Choroid plexus epithelial cell (primary cell): Measurements from ENCODE around the gene PI4K2A.

Experiments
- DNase-seq: peaks from one replicate; pipeline ENCODE4 v3.0.0-alpha.2; 2010; ENCODE audit warnings: low read depth
- H3K4me3 ChIP-seq: 2 replicates; pipeline ENCODE4 v1.5.1; 2011; ENCODE audit warnings: low read depth, mild to moderate bottlenecking, control low read depth, low read length, moderate library complexity
- TF ChIP-seq, protein P1 (sequence below): conservative IDR thresholded peaks from 2 replicates; pipeline ENCODE4 v1.5.1; 2011; ENCODE audit warnings: low read depth, mild to moderate bottlenecking, control low read depth, inconsistent platforms, low read length, moderate library complexity

PI4K2A gene

DNA sequence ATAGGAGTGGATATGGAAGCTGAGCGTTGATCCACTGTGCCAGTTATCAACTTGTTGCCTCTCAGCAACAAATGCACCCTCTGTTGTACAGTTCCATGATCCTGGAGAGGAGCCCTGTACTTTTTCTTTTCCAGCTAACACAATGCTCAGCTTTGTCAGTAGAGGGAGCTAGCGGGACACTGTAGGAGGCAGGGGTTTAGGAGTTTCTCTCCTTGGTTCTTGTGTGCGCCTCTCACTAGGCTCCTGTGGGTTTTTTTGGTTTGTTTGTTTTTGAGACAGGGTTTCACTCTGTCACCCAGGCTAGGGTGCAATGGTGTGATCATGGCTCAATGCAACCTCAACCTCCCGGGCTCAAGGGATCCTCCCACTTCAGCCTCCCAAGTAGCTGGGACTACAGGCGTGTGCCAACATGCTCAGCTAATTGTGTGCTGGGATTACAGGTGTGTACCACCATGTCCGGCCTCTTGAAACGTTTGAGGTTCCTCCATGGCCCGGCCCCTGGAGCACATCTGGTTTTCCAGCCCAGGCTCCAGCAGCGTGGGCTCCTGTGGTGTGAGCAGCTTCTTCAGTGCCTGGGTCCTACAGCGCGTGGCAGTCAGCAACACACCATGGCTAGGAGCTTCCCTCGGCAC is 61.1 kb downstream of the PI4K2A start:
- H3K4me3 ChIP-seq, result no peak overlapping the region
- TF ChIP-seq, protein P1, sequence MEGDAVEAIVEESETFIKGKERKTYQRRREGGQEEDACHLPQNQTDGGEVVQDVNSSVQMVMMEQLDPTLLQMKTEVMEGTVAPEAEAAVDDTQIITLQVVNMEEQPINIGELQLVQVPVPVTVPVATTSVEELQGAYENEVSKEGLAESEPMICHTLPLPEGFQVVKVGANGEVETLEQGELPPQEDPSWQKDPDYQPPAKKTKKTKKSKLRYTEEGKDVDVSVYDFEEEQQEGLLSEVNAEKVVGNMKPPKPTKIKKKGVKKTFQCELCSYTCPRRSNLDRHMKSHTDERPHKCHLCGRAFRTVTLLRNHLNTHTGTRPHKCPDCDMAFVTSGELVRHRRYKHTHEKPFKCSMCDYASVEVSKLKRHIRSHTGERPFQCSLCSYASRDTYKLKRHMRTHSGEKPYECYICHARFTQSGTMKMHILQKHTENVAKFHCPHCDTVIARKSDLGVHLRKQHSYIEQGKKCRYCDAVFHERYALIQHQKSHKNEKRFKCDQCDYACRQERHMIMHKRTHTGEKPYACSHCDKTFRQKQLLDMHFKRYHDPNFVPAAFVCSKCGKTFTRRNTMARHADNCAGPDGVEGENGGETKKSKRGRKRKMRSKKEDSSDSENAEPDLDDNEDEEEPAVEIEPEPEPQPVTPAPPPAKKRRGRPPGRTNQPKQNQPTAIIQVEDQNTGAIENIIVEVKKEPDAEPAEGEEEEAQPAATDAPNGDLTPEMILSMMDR, result peak; percentile 95
- peak; percentile 87 for DNase-seq

DNA sequence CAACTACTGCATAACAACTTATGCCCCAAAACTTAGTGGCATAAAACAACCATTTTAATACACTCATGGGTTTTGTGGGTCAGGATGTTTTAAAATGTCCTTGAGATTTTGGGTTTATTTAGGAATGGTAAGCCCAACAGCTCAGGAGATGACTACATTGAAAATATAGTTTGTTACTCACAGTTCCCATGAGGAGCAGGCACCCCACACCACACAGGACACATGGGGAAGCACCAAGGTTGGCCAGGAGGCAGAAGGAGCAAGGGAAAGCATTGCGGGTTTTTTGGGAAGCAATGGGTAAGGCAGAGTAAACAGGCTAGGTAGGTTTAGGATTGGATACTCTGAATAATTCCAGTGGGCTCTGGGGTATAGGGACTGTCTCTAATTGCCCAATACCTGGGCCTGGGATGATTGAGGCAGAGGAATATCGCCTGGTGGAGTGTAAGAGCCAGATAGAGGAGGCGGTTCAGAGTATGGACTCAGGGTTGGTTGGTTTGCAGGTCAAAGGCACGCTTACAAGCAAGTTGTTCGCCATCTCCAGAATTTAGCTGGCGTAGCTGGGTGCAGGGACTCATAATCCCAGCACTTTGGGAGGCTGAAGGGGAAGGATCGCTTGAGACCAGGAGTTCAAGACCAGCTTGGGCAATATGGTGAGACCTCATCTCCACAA is 63.1 kb downstream of the PI4K2A start:
- TF ChIP-seq, protein P1, result no peak
- H3K4me3 ChIP-seq, result no peak overlapping the region
- DNase-seq, result no peak

DNA sequence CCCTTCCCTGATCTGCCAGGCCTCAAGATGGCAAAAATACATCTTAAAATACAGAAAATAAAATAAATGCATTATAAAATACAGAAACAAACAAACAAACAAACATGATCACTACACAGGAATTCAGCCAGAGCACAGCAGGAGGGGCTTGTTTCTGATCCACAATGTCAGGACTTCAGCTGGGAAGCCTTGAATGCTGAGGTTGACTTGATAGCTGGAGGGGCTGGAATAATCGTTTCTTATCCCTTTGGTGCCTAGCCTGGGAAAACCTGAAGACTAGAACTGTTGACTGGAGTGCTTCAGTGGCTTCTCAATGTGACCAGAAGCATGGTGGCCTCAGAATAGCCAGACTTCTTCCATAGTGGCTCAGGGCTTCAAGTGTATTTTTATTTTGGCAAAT is 63.9 kb downstream of the PI4K2A start:
- TF ChIP-seq, protein P1, result no peak

DNA sequence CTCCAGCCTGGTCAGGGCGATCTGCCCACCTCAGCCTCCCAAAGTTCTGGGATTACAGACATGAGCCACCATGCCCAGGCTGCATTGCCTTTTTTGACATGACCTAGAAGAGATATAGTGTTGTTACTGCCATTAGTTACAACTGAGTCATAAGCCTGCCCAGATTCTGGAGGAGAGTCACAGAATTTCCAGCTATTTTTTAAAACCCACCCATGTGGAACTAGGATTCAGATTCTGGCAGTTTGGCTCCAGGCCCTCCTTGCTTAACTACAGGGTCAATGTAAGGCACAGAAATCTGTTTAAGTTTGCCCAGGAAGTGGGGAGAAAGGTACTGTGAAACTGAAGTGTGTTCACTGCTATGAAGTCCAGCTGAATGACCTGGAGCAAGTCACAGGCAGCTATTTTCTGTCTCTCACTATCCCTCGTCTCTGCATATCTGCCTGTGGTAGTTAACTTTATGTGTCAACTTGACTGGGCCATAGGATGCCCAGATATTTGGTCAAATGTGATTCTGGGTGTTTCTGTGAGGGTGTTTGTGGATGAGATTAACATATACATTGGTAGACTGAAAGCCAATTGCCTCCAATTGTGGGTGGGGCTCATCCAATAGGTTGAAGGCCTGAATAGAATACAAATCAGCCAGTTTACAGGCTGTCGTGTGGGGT is 64.7 kb downstream of the PI4K2A start:
- no peak for DNase-seq
- TF ChIP-seq, protein P1, result no peak
- H3K4me3 ChIP-seq, result no peak overlapping the region

More for the DNA sequence above, 63.9 kb downstream of the PI4K2A start:
- no peak overlapping the region for H3K4me3 ChIP-seq
- DNase-seq, result no peak

DNA sequence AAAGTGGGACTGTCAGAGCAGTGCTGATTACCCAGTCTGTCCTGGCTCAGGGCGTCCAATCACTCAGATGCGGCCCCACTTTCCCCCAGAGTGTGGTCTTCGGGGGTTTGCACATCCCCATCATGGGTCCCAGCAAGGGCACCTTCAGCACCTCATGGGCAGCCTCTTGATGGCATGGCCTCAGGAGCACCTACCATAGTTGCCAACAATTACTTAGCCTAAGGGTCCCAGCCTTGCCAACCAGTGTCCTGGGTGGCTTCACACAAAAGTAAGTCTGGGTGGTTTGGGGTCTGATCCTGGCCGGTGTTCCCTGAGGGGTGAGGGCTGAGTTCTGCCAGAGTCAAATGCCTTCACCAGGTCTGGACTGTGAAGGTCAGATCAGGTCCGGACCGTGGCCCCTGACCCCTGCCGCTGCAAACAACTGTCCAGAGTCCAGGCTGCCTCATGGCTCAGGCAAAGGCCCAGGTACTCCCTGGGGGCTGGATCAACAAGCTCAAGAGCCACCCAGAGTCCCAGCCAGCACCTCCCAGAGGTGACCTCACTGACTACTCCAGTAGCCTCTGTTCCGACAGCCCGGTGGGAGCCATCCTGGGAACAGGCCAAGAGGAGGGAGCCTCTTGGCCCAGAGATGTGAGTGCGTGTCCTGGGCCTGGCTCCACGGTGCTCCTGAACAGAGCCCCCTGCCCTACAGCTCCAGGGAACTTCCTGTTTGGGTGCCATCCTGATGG is 66.8 kb downstream of the PI4K2A start:
- TF ChIP-seq, protein P1, result no peak
- no peak for DNase-seq
- no peak overlapping the region for H3K4me3 ChIP-seq

DNA sequence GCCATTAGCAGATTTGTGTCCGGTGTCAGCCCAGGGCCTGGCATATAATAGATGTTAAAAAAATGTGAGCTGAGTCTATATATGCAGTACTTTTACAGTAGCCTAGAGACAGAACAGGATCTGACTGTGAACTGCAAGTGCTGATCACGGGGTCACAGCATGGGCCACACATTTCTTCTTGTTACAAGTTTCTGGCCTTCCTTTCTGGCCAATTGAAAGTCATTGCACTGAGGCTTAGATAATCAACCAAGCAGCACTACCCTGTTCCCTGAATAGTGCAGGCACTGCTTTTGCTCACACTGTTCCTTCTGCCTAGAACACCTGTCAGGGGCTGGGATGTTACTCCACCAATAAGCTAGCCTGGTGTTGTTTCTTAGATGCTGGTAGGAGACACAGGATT is 67.7 kb downstream of the PI4K2A start:
- TF ChIP-seq, protein P1, result no peak
- peak; percentile 53 for DNase-seq
- H3K4me3 ChIP-seq, result no peak overlapping the region
